ENCODE data around the gene MIF4GD.

DNA sequence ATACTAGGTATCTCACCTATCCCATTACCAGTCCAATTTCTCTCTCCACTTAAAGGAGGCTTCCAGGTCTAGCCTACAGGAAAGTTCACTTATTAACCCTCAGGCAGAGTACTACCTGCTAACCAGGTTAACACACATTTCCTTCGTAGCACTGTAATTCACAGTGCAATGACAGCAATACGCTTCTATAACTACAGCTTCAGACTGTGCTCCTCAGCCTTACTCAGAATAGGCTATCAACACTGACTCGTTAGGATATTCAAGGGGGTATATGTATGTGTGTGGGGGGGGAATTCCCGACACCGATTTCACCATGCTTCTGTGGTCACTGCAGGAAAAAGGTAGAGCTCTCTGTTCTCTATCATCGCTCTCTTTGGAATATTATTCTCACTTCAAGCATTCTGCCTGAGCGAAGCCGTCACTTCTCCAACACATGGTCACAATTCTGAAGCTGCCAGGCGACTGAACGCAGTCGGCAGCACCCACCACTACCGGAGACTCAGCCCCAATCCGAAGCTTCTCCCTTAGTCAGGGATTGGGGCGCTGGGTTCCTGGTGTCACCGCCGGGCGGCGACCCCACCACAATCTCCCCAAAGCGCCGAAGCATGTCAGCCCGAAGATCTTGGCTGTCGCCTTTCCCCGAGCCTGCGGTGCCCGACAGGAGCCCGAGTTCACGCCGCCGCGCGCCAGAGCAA, 10.2 kb downstream of the MIF4GD start:
- no peak for TF ChIP-seq EZH2phosphoT487 (IDR thresholded peaks at IDR 0.05; ENCODE audit: insufficient read depth, low read depth)
- TF ChIP-seq EZH2 (IDR thresholded peaks at IDR 0.05; ENCODE audit: insufficient read depth, poor library complexity, severe bottlenecking): no peak

Measured in GM23248 (cell line).